GM12878 (cell line): ENCODE measurements around the gene ZMYND10. TPM values are rescaled to one million over a fixed set of nuclear protein-coding genes. Genes with fewer than 3 reads are reported as not detected.

Source experiments
- ATAC-seq: fragments of 200-7000 bp; cut with Tn5 transposase; 3 replicates; pipeline ENCODE4 v1.9.1; 2020; ENCODE audit warnings: mild to moderate bottlenecking, moderate library complexity
- BruUV-seq: library from RNA; stranded (reverse); fragments of 400-500 nt; replicated peaks from 2 replicates; lab custom pipeline; 2021; lab: Mats Ljungman, UMichigan
- CTCF ChIA-PET: fragments of 300-600 bp; sonication (Branson Sonifier 250); formaldehyde crosslinking; extraction: SDS; loops from one replicate; lab custom pipeline; 2021; ENCODE audit warnings: inconsistent platforms; lab: Yijun Ruan, JAX
- POLR2A ChIA-PET: fragments of 350-600 bp; formaldehyde crosslinking; extraction: SDS; loops from one replicate; lab custom pipeline; 2021; ENCODE audit warnings: inconsistent platforms; lab: Charles Lee
- RAD21 ChIA-PET: fragments of 300-600 bp; sonication (Branson Sonifier 250); formaldehyde crosslinking; loops from one replicate; lab custom pipeline; 2023; ENCODE audit warnings: antibody characterized with exemption; ENCODE audit not compliant: unreplicated experiment; lab: Charles Lee
- SMC1A ChIA-PET: fragments of 300-600 bp; sonication (Branson Sonifier 250); formaldehyde crosslinking; loops from one replicate; lab custom pipeline; 2023; ENCODE audit not compliant: unreplicated experiment, uncharacterized antibody; lab: Charles Lee
- DNase-seq: peaks from one replicate; pipeline ENCODE4 v3.0.0-alpha.2; 2011; ENCODE audit warnings: low read depth, low spot score
- FAIRE-seq: peaks from 3 replicates; lab custom pipeline; 2011; peaks lifted over from hg19 to GRCh38; lab: Jason Lieb, UNC
- H2AFZ ChIP-seq: 2 replicates; pipeline ENCODE4 v1.6.0; 2011; ENCODE audit warnings: low read depth, low read length, control low read depth; ENCODE audit not compliant: control insufficient read depth
- H3K27ac ChIP-seq: 2 replicates; pipeline ENCODE4 v1.5.1; 2011; ENCODE audit warnings: control low read depth; ENCODE audit not compliant: control insufficient read depth, insufficient read depth
- H3K27me3 ChIP-seq, 2 experiments: replicated peaks in 1 of 2; 2 replicates each; pipeline versions ENCODE4 v1.6.0 to v1.6.1; 2011; ENCODE audit warnings: low read length in 1 of 2; ENCODE audit not compliant: control insufficient read depth in 2 of 2, insufficient read depth in 2 of 2
- H3K36me3 ChIP-seq, 2 experiments: 2 replicates each; pipeline ENCODE4 v1.5.1; 2011; ENCODE audit warnings: low read length in 1 of 2; ENCODE audit not compliant: control insufficient read depth in 2 of 2, insufficient read depth in 2 of 2
- H3K4me1 ChIP-seq: 2 replicates; pipeline ENCODE4 v1.6.1; 2011; ENCODE audit warnings: mild to moderate bottlenecking, low read length, moderate library complexity, mixed read lengths; ENCODE audit not compliant: control insufficient read depth, insufficient read depth
- H3K4me2 ChIP-seq: 2 replicates; pipeline ENCODE4 v1.6.0; 2011; ENCODE audit warnings: control low read depth; ENCODE audit not compliant: control insufficient read depth, insufficient read depth
- H3K4me3 ChIP-seq: fragments of 200-600 bp; sonication (generic); 2 replicates; pipeline ENCODE4 v1.5.1; 2016
- H3K79me2 ChIP-seq: 2 replicates; pipeline ENCODE4 v1.6.0; 2011; ENCODE audit warnings: low read length; ENCODE audit not compliant: control insufficient read depth, insufficient read depth
- H3K9ac ChIP-seq: 2 replicates; pipeline ENCODE4 v1.8.0; 2011; ENCODE audit warnings: low read length, control low read depth, mixed read lengths; ENCODE audit not compliant: control insufficient read depth, insufficient read depth
- H3K9me3 ChIP-seq: replicated peaks from 3 replicates; pipeline ENCODE4 v1.5.1; 2011; ENCODE audit warnings: mild to moderate bottlenecking, low read length; ENCODE audit not compliant: control insufficient read depth, insufficient read depth
- H4K20me1 ChIP-seq: 2 replicates; pipeline ENCODE4 v1.6.0; 2011; ENCODE audit not compliant: control insufficient read depth, insufficient read depth
- CHD4 ChIP-seq: fragments of 200-600 bp; sonication (generic); IDR thresholded peaks from 2 replicates; pipeline ENCODE4 v1.6.1; 2016; ENCODE audit warnings: mild to moderate bottlenecking
- DPF2 ChIP-seq: fragments of 450-650 bp; IDR thresholded peaks from 2 replicates; pipeline ENCODE4 v1.6.1; 2017; ENCODE audit warnings: mild to moderate bottlenecking
- SMAD5 ChIP-seq: IDR thresholded peaks from 2 replicates; pipeline ENCODE4 v1.6.1; 2016; ENCODE audit warnings: antibody characterized with exemption, low read depth
- SMARCA5 ChIP-seq: fragments of 450-650 bp; IDR thresholded peaks from 2 replicates; pipeline ENCODE4 v1.6.1; 2017; ENCODE audit warnings: mild to moderate bottlenecking
- SUPT20H ChIP-seq: IDR thresholded peaks from 2 replicates; pipeline ENCODE4 v1.6.1; 2011; ENCODE audit warnings: low read depth, mild to moderate bottlenecking, low read length, moderate library complexity, borderline replicate concordance; ENCODE audit not compliant: control insufficient read depth
- WGBS: methylation state at CpG from one replicate; pipeline ENCODE4 v1.1.6; 2016; ENCODE audit warnings: low lambda C conversion rate; ENCODE audit not compliant: insufficient replicate concordance, insufficient coverage; ENCODE audit errors: missing lambda C conversion rate; 5-methylcytosine and 5-hydroxymethylcytosine counted together
- in situ Hi-C: fragments of 300-500 bp; cut with MboI; formaldehyde crosslinking; loops from 9 replicates; pipeline ENCODE4 v1.14.3; 2018; ENCODE audit warnings: mixed read lengths
- intact Hi-C: fragments of 100-400 bp; cut with micrococcal nuclease; formaldehyde crosslinking; loops from one replicate; pipeline ENCODE4 v1.14.2; 2022; ENCODE audit not compliant: unreplicated experiment
- polyA plus RNA-seq, 11 experiments: library from polyadenylated mRNA; depleted of rRNA in 4 of 11; unstranded in 6 of 11; stranded (reverse) in 5 of 11; fragments of >200 nt; fragmentation: Nextera tagmentation in 4 of 11; fragmentation: Illumina TruSeq in 1 of 11; extraction: Ambion mirVana in 4 of 11; extraction: Trizol in 1 of 11; gene quantifications; 1 replicate in 1 of 11; 2 replicates in 10 of 11; pipeline versions ENCODE4 v1.2.1 to v1.2.3, GENCODE V29; 2011 to 2016; ENCODE audit warnings: inconsistent platforms in 2 of 11, missing spikeins in 2 of 11, low read depth in 1 of 11
- total RNA-seq, 4 experiments: library from RNA; depleted of rRNA in 3 of 4; stranded (reverse); fragments of >200 nt in 3 of 4; fragmentation: Illumina TruSeq in 1 of 4; extraction: Trizol in 1 of 4; gene quantifications; 2 replicates each; pipeline versions ENCODE4 v1.2.1 to v1.2.3, GENCODE V29; 2013 to 2021
- TF ChIP-seq, protein P1 (sequence below): fragments of 450-650 bp; IDR thresholded peaks from 2 replicates; pipeline ENCODE4 v1.6.1; 2016; ENCODE audit warnings: mild to moderate bottlenecking
- TF ChIP-seq, protein P2 (sequence below): fragments of 450-650 bp; IDR thresholded peaks from 2 replicates; pipeline ENCODE4 v1.6.1; 2017; ENCODE audit warnings: low read depth, mild to moderate bottlenecking, moderate library complexity

Gene ZMYND10
- total and polyA plus RNA-seq, 10 of the 15 experiments (the other 5 are each of a cell fraction or from before 2014, with no cell fraction given): 0.11 to 1.0 (median 0.37) TPM

DNA sequence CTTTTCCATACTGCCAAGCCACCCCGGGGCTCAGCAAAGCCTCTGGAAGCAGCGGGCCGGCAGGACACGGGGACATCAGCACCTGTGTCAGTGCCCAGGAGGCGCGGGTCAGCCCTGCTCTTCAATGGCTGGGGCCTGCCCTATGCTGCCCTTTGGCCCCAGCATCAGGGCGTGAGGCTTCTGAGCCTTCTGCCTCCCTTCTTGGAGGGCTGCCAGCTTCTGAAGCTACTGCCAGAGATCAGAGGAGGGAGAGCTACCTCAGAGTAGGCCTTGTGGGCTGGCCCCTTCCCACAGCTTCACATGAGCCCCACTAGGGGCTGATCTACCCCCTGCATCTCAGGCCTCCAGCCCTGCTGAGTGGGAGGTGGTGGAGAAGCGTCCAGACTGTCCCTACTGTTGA, 26.8 kb upstream of the ZMYND10 start (continued):
- no peak for TF ChIP-seq SUPT20H
- no peak for TF ChIP-seq SMAD5
- TF ChIP-seq, protein P1, sequence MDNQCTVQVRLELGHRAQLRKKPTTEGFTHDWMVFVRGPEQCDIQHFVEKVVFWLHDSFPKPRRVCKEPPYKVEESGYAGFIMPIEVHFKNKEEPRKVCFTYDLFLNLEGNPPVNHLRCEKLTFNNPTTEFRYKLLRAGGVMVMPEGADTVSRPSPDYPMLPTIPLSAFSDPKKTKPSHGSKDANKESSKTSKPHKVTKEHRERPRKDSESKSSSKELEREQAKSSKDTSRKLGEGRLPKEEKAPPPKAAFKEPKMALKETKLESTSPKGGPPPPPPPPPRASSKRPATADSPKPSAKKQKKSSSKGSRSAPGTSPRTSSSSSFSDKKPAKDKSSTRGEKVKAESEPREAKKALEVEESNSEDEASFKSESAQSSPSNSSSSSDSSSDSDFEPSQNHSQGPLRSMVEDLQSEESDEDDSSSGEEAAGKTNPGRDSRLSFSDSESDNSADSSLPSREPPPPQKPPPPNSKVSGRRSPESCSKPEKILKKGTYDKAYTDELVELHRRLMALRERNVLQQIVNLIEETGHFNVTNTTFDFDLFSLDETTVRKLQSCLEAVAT: no peak
- no peak for TF ChIP-seq DPF2

DNA sequence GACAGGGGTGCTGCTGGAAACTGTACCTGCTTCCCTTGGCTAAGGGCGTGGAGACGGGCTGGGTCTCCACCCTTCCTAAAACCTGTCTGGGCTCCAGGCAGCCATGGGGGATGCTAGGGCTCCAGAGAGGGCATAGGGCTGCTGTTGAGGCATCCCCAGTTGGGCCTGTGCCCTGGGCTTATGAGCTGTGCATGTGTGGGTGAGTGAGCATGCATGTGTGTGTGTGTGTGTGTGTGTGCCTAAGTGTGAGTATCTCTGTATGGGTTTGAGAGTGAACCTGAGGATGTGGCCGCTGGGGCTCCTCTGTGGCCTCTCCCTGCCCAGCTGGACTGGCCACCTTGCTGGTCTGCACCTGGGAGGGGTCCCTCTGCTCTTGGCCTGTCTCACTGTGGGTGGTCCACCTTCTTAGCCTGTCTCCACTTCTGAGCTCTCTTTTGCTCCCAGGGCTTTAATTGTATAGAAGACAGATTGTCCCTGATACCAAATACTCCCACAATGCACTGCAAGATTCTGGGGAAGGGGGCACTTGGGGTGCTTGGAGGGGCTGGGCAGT, 25.7 kb upstream of the ZMYND10 start:
- no peak overlapping the region for H2AFZ ChIP-seq
- 27% methylated on average over 3 of the region's 3 CpGs for WGBS
- ChIA-PET SMC1A (no interaction called here), POLR2A (no interaction called here)
- H4K20me1 ChIP-seq: no peaks in the 10 kb centered on the region
- no peaks in the 10 kb centered on the region for H3K36me3 ChIP-seq
- H3K4me2 ChIP-seq: no peak overlapping the region
- H3K9ac ChIP-seq: no peak overlapping the region
- no peaks in the 10 kb centered on the region for H3K79me2 ChIP-seq
- no TSS peak for BruUV-seq
- no peak overlapping the region for H3K4me3 ChIP-seq
- in situ Hi-C loops: no loop called here
- no peak overlapping the region for H3K27ac ChIP-seq
- no peak for DNase-seq
- no peak for TF ChIP-seq CHD4
- TF ChIP-seq, protein P2, sequence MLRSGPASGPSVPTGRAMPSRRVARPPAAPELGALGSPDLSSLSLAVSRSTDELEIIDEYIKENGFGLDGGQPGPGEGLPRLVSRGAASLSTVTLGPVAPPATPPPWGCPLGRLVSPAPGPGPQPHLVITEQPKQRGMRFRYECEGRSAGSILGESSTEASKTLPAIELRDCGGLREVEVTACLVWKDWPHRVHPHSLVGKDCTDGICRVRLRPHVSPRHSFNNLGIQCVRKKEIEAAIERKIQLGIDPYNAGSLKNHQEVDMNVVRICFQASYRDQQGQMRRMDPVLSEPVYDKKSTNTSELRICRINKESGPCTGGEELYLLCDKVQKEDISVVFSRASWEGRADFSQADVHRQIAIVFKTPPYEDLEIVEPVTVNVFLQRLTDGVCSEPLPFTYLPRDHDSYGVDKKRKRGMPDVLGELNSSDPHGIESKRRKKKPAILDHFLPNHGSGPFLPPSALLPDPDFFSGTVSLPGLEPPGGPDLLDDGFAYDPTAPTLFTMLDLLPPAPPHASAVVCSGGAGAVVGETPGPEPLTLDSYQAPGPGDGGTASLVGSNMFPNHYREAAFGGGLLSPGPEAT: no peak
- no peak for TF ChIP-seq SMARCA5
- TF ChIP-seq, all 136 proteins: peak for 0
- Histone ChIP-seq H3K4me1 (no peaks in the 10 kb centered on the region), H3K9me3 (no peaks in the 10 kb centered on the region), H3K27me3 (no peaks in the 10 kb centered on the region; a peak in 3 of 4 replicates)
- CTCF ChIA-PET: interaction anchor here (0.5 kb wide), 1 partner anchor 1151 kb away, joined by 3 read pairs; no protein-coding TSS in a partner anchor
- intact Hi-C loops: no loop called here
- FAIRE-seq: no peak
- ATAC-seq: peak; percentile 33; the same call in 1 of the 3 replicates
- RAD21 ChIA-PET: interaction anchor here (1.3 kb wide), 1 partner anchor 171 kb away, joined by 6 read pairs; no protein-coding TSS in a partner anchor
